ENCODE data around the gene CTDP1.
"Not testable (repeated sequence)": the region's sequence is repeated elsewhere in the genome, so short reads cannot be mapped to it uniquely, and the experiment has no call there.

CTDP1 gene

GRCh38 chr18:79740521-79741361, 61.1 kb downstream of the CTDP1 start:
- no peak for DNase-seq (ENCODE audit: low read depth in 2 of 2)

GRCh38 chr18:79741362-79741700, 61.7 kb downstream of the CTDP1 start:
- DNase-seq (ENCODE audit: low read depth in 2 of 2): no peak

- DNase-seq (ENCODE audit: low read depth in 2 of 2): no peak
Measured at GRCh38 chr18:79742076-79742475, 62.5 kb downstream of the CTDP1 start.

- no peak for DNase-seq (ENCODE audit: low read depth in 2 of 2)
Measured at GRCh38 chr18:79744625-79745024, 65.0 kb downstream of the CTDP1 start.

- DNase-seq (ENCODE audit: low read depth in 2 of 2): no peak
Measured at GRCh38 chr18:79746730-79747129, 67.1 kb downstream of the CTDP1 start.

GRCh38 chr18:79747156-79747845, 67.7 kb downstream of the CTDP1 start:
- no peak for DNase-seq (ENCODE audit: low read depth in 2 of 2)

- DNase-seq (ENCODE audit: low read depth in 2 of 2): no peak
Measured at GRCh38 chr18:79748321-79749180, 68.9 kb downstream of the CTDP1 start.

- DNase-seq (ENCODE audit: low read depth in 2 of 2): no peak
Measured at GRCh38 chr18:79749251-79750191, 69.9 kb downstream of the CTDP1 start.

- DNase-seq (ENCODE audit: low read depth in 2 of 2): no peak
Measured at GRCh38 chr18:79750980-79751571, 71.5 kb downstream of the CTDP1 start.

GRCh38 chr18:79751918-79752578, 72.4 kb downstream of the CTDP1 start:
- not testable (repeated sequence) for DNase-seq (ENCODE audit: low read depth in 2 of 2)

- DNase-seq (ENCODE audit: low read depth in 2 of 2): not testable (repeated sequence)
Measured at GRCh38 chr18:79752946-79753345, 73.3 kb downstream of the CTDP1 start.

- DNase-seq (ENCODE audit: low read depth in 2 of 2): no peak
Measured at GRCh38 chr18:79753391-79753851, 73.8 kb downstream of the CTDP1 start.

GRCh38 chr18:79754022-79754761, 74.6 kb downstream of the CTDP1 start:
- no peak for DNase-seq (ENCODE audit: low read depth in 2 of 2)

- no peak for DNase-seq (ENCODE audit: low read depth in 2 of 2)
Measured at GRCh38 chr18:79754831-79755351, 75.3 kb downstream of the CTDP1 start.

- DNase-seq (ENCODE audit: low read depth in 2 of 2): no peak
Measured at GRCh38 chr18:79755496-79756142, 76.0 kb downstream of the CTDP1 start.

- DNase-seq (ENCODE audit: low read depth in 2 of 2): no peak
Measured at GRCh38 chr18:79756143-79756500, 76.5 kb downstream of the CTDP1 start.

- DNase-seq (ENCODE audit: low read depth in 2 of 2): no peak
Measured at GRCh38 chr18:79756826-79757225, 77.2 kb downstream of the CTDP1 start.

GRCh38 chr18:79760348-79760747, 80.7 kb downstream of the CTDP1 start:
- DNase-seq (ENCODE audit: low read depth in 2 of 2): no peak

GRCh38 chr18:79760881-79761280, 81.3 kb downstream of the CTDP1 start:
- DNase-seq (ENCODE audit: low read depth in 2 of 2): no peak
